Loucy (cell line): ENCODE measurements around the gene RINT1.

Source experiments
- H2AFZ ChIP-seq: fragments of 200-600 bp; sonication (generic); 2 replicates; pipeline ENCODE4 v1.6.0; 2016; ENCODE audit warnings: antibody characterized with exemption, mild to moderate bottlenecking, low read length, moderate library complexity
- H3F3A ChIP-seq: fragments of 200-600 bp; 2 replicates; pipeline ENCODE4 v1.6.0; 2016; ENCODE audit warnings: antibody characterized with exemption, low read depth, mild to moderate bottlenecking
- H3K27me3 ChIP-seq: fragments of 200-600 bp; sonication (generic); 2 replicates; pipeline ENCODE4 v1.6.1; 2014; ENCODE audit warnings: low read length, mild to moderate bottlenecking; ENCODE audit not compliant: insufficient read depth, poor library complexity, severe bottlenecking
- H3K36me3 ChIP-seq: fragments of 200-600 bp; sonication (generic); 2 replicates; pipeline ENCODE4 v1.6.1; 2016; ENCODE audit warnings: low read length; ENCODE audit not compliant: insufficient read depth
- H3K4me1 ChIP-seq: fragments of 200-600 bp; sonication (generic); 2 replicates; pipeline ENCODE4 v1.5.1; 2014; ENCODE audit warnings: low read length, mild to moderate bottlenecking; ENCODE audit not compliant: insufficient read depth, poor library complexity, severe bottlenecking
- H3K4me2 ChIP-seq: fragments of 200-600 bp; sonication (generic); 2 replicates; pipeline ENCODE4 v1.6.0; 2014; ENCODE audit warnings: antibody characterized with exemption, low read length, low read depth, mild to moderate bottlenecking; ENCODE audit not compliant: poor library complexity, severe bottlenecking
- H3K4me3 ChIP-seq: fragments of 200-600 bp; sonication (generic); 2 replicates; pipeline ENCODE4 v1.5.1; 2014; ENCODE audit warnings: low read length, mild to moderate bottlenecking, mixed read lengths; ENCODE audit not compliant: poor library complexity, severe bottlenecking
- H3K79me2 ChIP-seq: fragments of 200-600 bp; sonication (generic); 2 replicates; pipeline ENCODE4 v1.6.1; 2014; ENCODE audit warnings: low read length; ENCODE audit not compliant: insufficient read depth
- H3K9ac ChIP-seq: fragments of 200-600 bp; sonication (generic); 2 replicates; pipeline ENCODE4 v1.6.0; 2014; ENCODE audit warnings: mild to moderate bottlenecking, low read depth, low read length, moderate library complexity; ENCODE audit not compliant: poor library complexity, severe bottlenecking
- H3K9me2 ChIP-seq: fragments of 200-600 bp; sonication (generic); replicated peaks from 2 replicates; pipeline ENCODE4 v1.6.1; 2016; ENCODE audit warnings: low read depth, low read length, mixed read lengths
- H3K9me3 ChIP-seq: fragments of 200-600 bp; sonication (generic); 2 replicates; pipeline ENCODE4 v1.6.1; 2014; ENCODE audit warnings: mild to moderate bottlenecking, antibody characterized with exemption, low read length, low read depth; ENCODE audit not compliant: insufficient read depth
- H4K20me1 ChIP-seq: fragments of 200-600 bp; sonication (generic); 2 replicates; pipeline ENCODE4 v1.6.0; 2014; ENCODE audit warnings: antibody characterized with exemption, low read length, mild to moderate bottlenecking; ENCODE audit not compliant: insufficient read depth, poor library complexity, severe bottlenecking
- CTCF ChIP-seq: fragments of 200-600 bp; sonication (generic); conservative IDR thresholded peaks from 2 replicates; pipeline ENCODE4 v1.5.1; 2014; ENCODE audit warnings: mild to moderate bottlenecking, antibody characterized with exemption, low read length
- EZH2phosphoT487 ChIP-seq: fragments of 200-600 bp; IDR thresholded peaks from 2 replicates; pipeline ENCODE4 v1.6.1; 2018; ENCODE audit warnings: antibody characterized with exemption, mild to moderate bottlenecking, moderate library complexity, borderline replicate concordance

Gene RINT1

GRCh38 chr7:105497016-105497415 lies 35.0 kb upstream of the RINT1 start:
- Histone ChIP-seq H3K4me2 (no peak overlapping the region), H3F3A (no peaks in the 10 kb centered on the region), H3K4me3 (no peak overlapping the region), H3K36me3 (peaks cover 17% of the 10 kb centered on the region; the same call in 1 of the 2 replicates), H2AFZ (no peak overlapping the region), H3K9me3 (no peaks in the 10 kb centered on the region), H4K20me1 (no peaks in the 10 kb centered on the region), H3K4me1 (no peaks in the 10 kb centered on the region), H3K79me2 (no peaks in the 10 kb centered on the region), H3K9me2 (no peaks in the 10 kb centered on the region), H3K27me3 (no peaks in the 10 kb centered on the region), H3K9ac (no peak overlapping the region)
- TF ChIP-seq CTCF (no peak), EZH2phosphoT487 (no peak)

- Histone ChIP-seq H3K9ac (no peak overlapping the region), H3K9me3 (no peaks in the 10 kb centered on the region), H3K9me2 (no peaks in the 10 kb centered on the region), H3K4me2 (no peak overlapping the region), H3F3A (no peaks in the 10 kb centered on the region), H3K27me3 (no peaks in the 10 kb centered on the region), H4K20me1 (no peaks in the 10 kb centered on the region), H3K79me2 (no peaks in the 10 kb centered on the region), H3K36me3 (peaks cover 52% of the 10 kb centered on the region; the same call in 1 of the 2 replicates), H2AFZ (no peak overlapping the region), H3K4me1 (no peaks in the 10 kb centered on the region), H3K4me3 (no peak overlapping the region)
- no peak for TF ChIP-seq EZH2phosphoT487
- no peak for TF ChIP-seq CTCF
These were observed 29.8 kb upstream of the RINT1 start for GRCh38 chr7:105502173-105502572.

- TF ChIP-seq EZH2phosphoT487 (no peak), CTCF (no peak)
- H2AFZ ChIP-seq: no peak overlapping the region
- H3K4me3 ChIP-seq: no peak overlapping the region
- no peaks in the 10 kb centered on the region for H3K9me2 ChIP-seq
- no peak overlapping the region for H3K4me2 ChIP-seq
- H3K9me3 ChIP-seq: no peaks in the 10 kb centered on the region
- H3K79me2 ChIP-seq: peaks cover 13% of the 10 kb centered on the region
- no peaks in the 10 kb centered on the region for H3F3A ChIP-seq
- no peaks in the 10 kb centered on the region for H3K27me3 ChIP-seq
- no peak overlapping the region for H3K9ac ChIP-seq
- H3K4me1 ChIP-seq: peaks cover 5% of the 10 kb centered on the region
- H4K20me1 ChIP-seq: no peaks in the 10 kb centered on the region
- no peaks in the 10 kb centered on the region; the same call in 1 of the 2 replicates for H3K36me3 ChIP-seq
These were observed 19.6 kb upstream of the RINT1 start for GRCh38 chr7:105512415-105512814.
